Endothelial cell of umbilical vein (primary cell): Measurements from ENCODE around the gene ZFR. TPM values are rescaled to one million over a fixed set of nuclear protein-coding genes. Genes with fewer than 3 reads are reported as not detected.

Source experiments
- BruUV-seq: library from RNA; stranded (reverse); fragments of 400-500 nt; replicated peaks from 2 replicates; lab custom pipeline; 2021; lab: Mats Ljungman, UMichigan
- CTCF ChIA-PET: fragments of 300-600, 350-600 bp; sonication (Branson Sonifier 250); formaldehyde crosslinking; loops from one replicate; lab custom pipeline; 2021; ENCODE audit warnings: antibody characterized with exemption, inconsistent platforms; lab: Charles Lee
- POLR2A ChIA-PET: fragments of 300-600, 350-600 bp; sonication (Branson Sonifier 250); formaldehyde crosslinking; loops from one replicate; lab custom pipeline; 2021; ENCODE audit warnings: antibody characterized with exemption, inconsistent platforms; lab: Charles Lee
- DNase-seq: peaks from one replicate; pipeline ENCODE4 v3.0.0-alpha.2; 2011; ENCODE audit warnings: low read depth, low spot score
- FAIRE-seq: peaks from 2 replicates; lab custom pipeline; 2011; peaks lifted over from hg19 to GRCh38; lab: Jason Lieb, UNC
- H2AFZ ChIP-seq: 2 replicates; pipeline ENCODE4 v1.6.0; 2012; ENCODE audit warnings: low read depth, low read length, control low read depth, inconsistent platforms
- H3K27ac ChIP-seq: 2 replicates; pipeline ENCODE4 v1.5.1; 2011; ENCODE audit warnings: low read depth, mild to moderate bottlenecking, control low read depth, low read length, moderate library complexity; ENCODE audit not compliant: insufficient read depth
- H3K27me3 ChIP-seq, 2 experiments: 2 replicates each; pipeline versions ENCODE4 v1.6.0 to v1.6.1; 2011; ENCODE audit warnings: low read length in 2 of 2, mixed read lengths in 1 of 2; ENCODE audit not compliant: control insufficient read depth in 2 of 2, insufficient read depth in 2 of 2
- H3K36me3 ChIP-seq, 2 experiments: 2 replicates in 1 of 2; 3 replicates in 1 of 2; pipeline ENCODE4 v1.5.1; 2011; ENCODE audit warnings: low read length in 2 of 2, mild to moderate bottlenecking in 1 of 2, moderate library complexity in 1 of 2; ENCODE audit not compliant: control insufficient read depth in 2 of 2, insufficient read depth in 2 of 2; ENCODE audit errors: extremely low read depth in 1 of 2
- H3K4me1 ChIP-seq: 3 replicates; pipeline ENCODE4 v1.5.1; 2011; ENCODE audit warnings: mild to moderate bottlenecking, low read length; ENCODE audit not compliant: control insufficient read depth, insufficient read depth; ENCODE audit errors: extremely low read depth
- H3K4me2 ChIP-seq: 2 replicates; pipeline ENCODE4 v1.6.1; 2011; ENCODE audit warnings: low read length, control low read depth, mixed read lengths; ENCODE audit not compliant: insufficient read depth
- H3K4me3 ChIP-seq, 3 experiments: fragments of 200-600 bp in 1 of 3; sonication (generic), shearing (Covaris generic) in 1 of 3; replicated peaks in 1 of 3; 2 replicates each; pipeline ENCODE4 v1.5.1; 2011 to 2016; ENCODE audit warnings: control low read depth in 3 of 3, low read length in 3 of 3, mild to moderate bottlenecking in 2 of 3, inconsistent platforms in 1 of 3, low read depth in 1 of 3, moderate library complexity in 1 of 3; ENCODE audit not compliant: insufficient read depth in 1 of 3
- H3K79me2 ChIP-seq: 2 replicates; pipeline ENCODE4 v1.6.0; 2012; ENCODE audit warnings: low read length, inconsistent platforms; ENCODE audit not compliant: control insufficient read depth, insufficient read depth
- H3K9ac ChIP-seq: replicated peaks from 2 replicates; pipeline ENCODE3; 2011; ENCODE audit warnings: low read length, control low read depth; ENCODE audit not compliant: insufficient read depth; ENCODE audit errors: extremely low read depth
- H3K9me1 ChIP-seq: replicated peaks from 3 replicates; pipeline ENCODE4 v1.6.0; 2011; ENCODE audit warnings: mild to moderate bottlenecking, low read length; ENCODE audit not compliant: control insufficient read depth, insufficient read depth; ENCODE audit errors: extremely low read depth
- H3K9me3 ChIP-seq: replicated peaks from 2 replicates; pipeline ENCODE4 v1.5.1; 2012; ENCODE audit warnings: low read length, inconsistent platforms; ENCODE audit not compliant: control insufficient read depth, insufficient read depth
- H4K20me1 ChIP-seq: replicated peaks from 2 replicates; pipeline ENCODE3; 2011; ENCODE audit warnings: mild to moderate bottlenecking, low read length; ENCODE audit not compliant: control insufficient read depth, insufficient read depth; ENCODE audit errors: extremely low read depth
- EZH2 ChIP-seq: IDR thresholded peaks from 2 replicates; pipeline ENCODE4 v1.6.1; 2012; ENCODE audit warnings: borderline replicate concordance, low read depth, mild to moderate bottlenecking, moderate library complexity, low read length, inconsistent platforms; ENCODE audit not compliant: severe bottlenecking
- FOS ChIP-seq: IDR thresholded peaks from 2 replicates; pipeline ENCODE4 v1.6.1; 2011; ENCODE audit warnings: mild to moderate bottlenecking, low read length, moderate library complexity, borderline replicate concordance; ENCODE audit not compliant: insufficient read depth
- GATA2 ChIP-seq: IDR thresholded peaks from 2 replicates; pipeline ENCODE4 v1.7.0; 2011; ENCODE audit warnings: low read depth, mild to moderate bottlenecking, moderate library complexity, mixed read lengths, low read length; ENCODE audit not compliant: insufficient read length, insufficient read depth
- JUN ChIP-seq: IDR thresholded peaks from 2 replicates; pipeline ENCODE4 v1.6.1; 2011; ENCODE audit warnings: borderline replicate concordance, low read depth; ENCODE audit not compliant: insufficient read length, insufficient read depth
- MYC ChIP-seq: IDR thresholded peaks from one replicate; pipeline ENCODE4 v1.6.1; 2011; ENCODE audit warnings: mild to moderate bottlenecking, low read depth, low read length
- POLR2A ChIP-seq: IDR thresholded peaks from 2 replicates; pipeline ENCODE4 v1.6.1; 2012; ENCODE audit warnings: low read depth, mild to moderate bottlenecking, control low read depth, low read length
- POLR2AphosphoS5 ChIP-seq: IDR thresholded peaks from 2 replicates; pipeline ENCODE4 v1.6.1; 2012; ENCODE audit warnings: low read depth, mild to moderate bottlenecking, control low read depth, low read length, moderate library complexity; ENCODE audit not compliant: insufficient read depth
- dilution Hi-C: fragments of 300-500 bp; cut with MboI; formaldehyde crosslinking; loops from one replicate; pipeline ENCODE4 v1.15.0; 2019; ENCODE audit warnings: low sequenced_read_pairs; ENCODE audit not compliant: extremely low pct_ligation_motif_present
- intact Hi-C: fragments of 100-400 bp; cut with micrococcal nuclease; formaldehyde crosslinking; loops from one replicate; pipeline ENCODE4 v1.10.0; 2022
- polyA plus RNA-seq, 4 experiments: library from polyadenylated mRNA; depleted of rRNA in 3 of 4; stranded (reverse) in 3 of 4; unstranded in 1 of 4; fragments of >200 nt; gene quantifications; 2 replicates each; pipeline versions ENCODE4 v1.2.1 to v1.2.3, GENCODE V29; 2011 to 2012; ENCODE audit warnings: missing spikeins in 1 of 4
- total RNA-seq: library from RNA; stranded (reverse); gene quantifications from 2 replicates; pipeline ENCODE4 v1.2.3, GENCODE V29; 2021
- TF ChIP-seq, protein P1 (sequence below): IDR thresholded peaks from 2 replicates; pipeline ENCODE4 v1.6.1; 2011; ENCODE audit not compliant: insufficient read depth, insufficient read length
- TF ChIP-seq, protein P2 (sequence below), 2 donors: IDR thresholded peaks; 1 replicate in 1 of 2; 2 replicates in 1 of 2; pipeline ENCODE4 v1.5.1; 2011; ENCODE audit warnings: low read length in 2 of 2, mild to moderate bottlenecking in 2 of 2, moderate library complexity in 2 of 2, control low read depth in 1 of 2, inconsistent platforms in 1 of 2, low read depth in 1 of 2; ENCODE audit not compliant: insufficient read depth in 1 of 2; ENCODE audit errors: extremely low read depth in 1 of 2

ZFR gene
- total and polyA plus RNA-seq, 2 donors (not counting 3 experiments of a cell fraction or from before 2014, with no cell fraction given), result 60.1 to 79.4 TPM

DNA sequence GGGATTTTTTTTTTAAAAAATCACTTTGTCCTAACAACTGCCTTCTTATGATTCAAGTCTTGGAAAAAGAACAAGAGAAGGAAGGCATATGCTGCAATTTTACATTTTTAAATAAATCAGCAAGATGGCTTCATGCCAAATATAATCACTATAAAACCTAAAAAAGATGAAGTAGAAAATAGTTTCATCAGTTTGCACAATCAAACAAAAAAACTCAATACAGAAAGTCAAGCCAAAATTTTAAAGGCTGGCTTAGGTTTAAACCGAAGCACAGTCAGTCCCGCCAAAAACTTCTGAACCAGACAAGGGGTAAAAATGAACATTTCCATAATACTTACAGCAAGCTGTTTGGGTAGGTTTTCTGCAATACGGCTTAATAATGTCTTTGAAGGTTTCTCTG lies 57.3 kb downstream of the ZFR start:
- Histone ChIP-seq H3K79me2 (no peaks in the 10 kb centered on the region), H3K36me3 (peaks cover 10 to 42% of the 10 kb centered on the region in 2 experiments), H3K4me2 (no peak overlapping the region), H3K4me3 (no peak overlapping the region), H3K9me1 (no peaks in the 10 kb centered on the region), H3K27me3 (no peaks in the 10 kb centered on the region), H4K20me1 (no peaks in the 10 kb centered on the region), H2AFZ (no peak overlapping the region), H3K9ac (no peak overlapping the region), H3K4me1 (no peaks in the 10 kb centered on the region), H3K27ac (no peak overlapping the region), H3K9me3 (no peaks in the 10 kb centered on the region)
- FAIRE-seq (no peak), DNase-seq (no peak)
- BruUV-seq, result no TSS peak
- dilution Hi-C loops, result no loop called here
- intact Hi-C loops, result no loop called here
- ChIA-PET POLR2A (no interaction called here), CTCF (interaction anchor here (1.2 to 2.1 kb wide), 5 partner anchors 11 to 203 kb away, joined by 3 to 7 read pairs (median 4); no protein-coding TSS in a partner anchor)
- no peak for TF ChIP-seq POLR2A
- TF ChIP-seq FOS, result no peak
- TF ChIP-seq, protein P1, sequence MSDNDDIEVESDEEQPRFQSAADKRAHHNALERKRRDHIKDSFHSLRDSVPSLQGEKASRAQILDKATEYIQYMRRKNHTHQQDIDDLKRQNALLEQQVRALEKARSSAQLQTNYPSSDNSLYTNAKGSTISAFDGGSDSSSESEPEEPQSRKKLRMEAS, result no peak
- TF ChIP-seq POLR2AphosphoS5, result no peak
- TF ChIP-seq, protein P2, sequence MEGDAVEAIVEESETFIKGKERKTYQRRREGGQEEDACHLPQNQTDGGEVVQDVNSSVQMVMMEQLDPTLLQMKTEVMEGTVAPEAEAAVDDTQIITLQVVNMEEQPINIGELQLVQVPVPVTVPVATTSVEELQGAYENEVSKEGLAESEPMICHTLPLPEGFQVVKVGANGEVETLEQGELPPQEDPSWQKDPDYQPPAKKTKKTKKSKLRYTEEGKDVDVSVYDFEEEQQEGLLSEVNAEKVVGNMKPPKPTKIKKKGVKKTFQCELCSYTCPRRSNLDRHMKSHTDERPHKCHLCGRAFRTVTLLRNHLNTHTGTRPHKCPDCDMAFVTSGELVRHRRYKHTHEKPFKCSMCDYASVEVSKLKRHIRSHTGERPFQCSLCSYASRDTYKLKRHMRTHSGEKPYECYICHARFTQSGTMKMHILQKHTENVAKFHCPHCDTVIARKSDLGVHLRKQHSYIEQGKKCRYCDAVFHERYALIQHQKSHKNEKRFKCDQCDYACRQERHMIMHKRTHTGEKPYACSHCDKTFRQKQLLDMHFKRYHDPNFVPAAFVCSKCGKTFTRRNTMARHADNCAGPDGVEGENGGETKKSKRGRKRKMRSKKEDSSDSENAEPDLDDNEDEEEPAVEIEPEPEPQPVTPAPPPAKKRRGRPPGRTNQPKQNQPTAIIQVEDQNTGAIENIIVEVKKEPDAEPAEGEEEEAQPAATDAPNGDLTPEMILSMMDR (IDR thresholded peaks at IDR 0.05; ENCODE audit: extremely low read depth in 1 of 2, insufficient read depth in 1 of 2, low read depth in 1 of 2, low read length in 2 of 2), result no peak
- no peak for TF ChIP-seq EZH2
- no peak for TF ChIP-seq MYC
- no peak for TF ChIP-seq GATA2
- TF ChIP-seq JUN, result no peak
